A673 (cell line): ENCODE results near the gene ZNF296.

ENCODE experiments used
- CTCF ChIP-seq: fragments of 300-800, 200-600 bp; sonication (generic); conservative IDR thresholded peaks from 2 replicates; pipeline ENCODE4 v1.5.1; 2017; ENCODE audit warnings: low read depth, mild to moderate bottlenecking, antibody characterized with exemption, low read length, moderate library complexity, mixed read lengths
- EZH2 ChIP-seq: fragments of 200-600 bp; sonication (generic); IDR thresholded peaks from 2 replicates; pipeline ENCODE4 v1.6.1; 2017; ENCODE audit warnings: borderline replicate concordance, low read depth, mild to moderate bottlenecking, mixed read lengths, antibody characterized with exemption, low read length; ENCODE audit not compliant: poor library complexity, severe bottlenecking

GRCh38 chr19:45107621-45108150 is 31.4 kb upstream of the ZNF296 start:
- TF ChIP-seq CTCF (no peak), EZH2 (no peak)
